Transverse colon (tissue), 4 donors: ENCODE results near the gene SKIC3. TPM values are rescaled to one million over a fixed set of nuclear protein-coding genes. Genes with fewer than 3 reads are reported as not detected.

Experiments used
- DNase-seq: peaks from one replicate; pipeline ENCODE4 v3.0.0-alpha.2; 2019
- H3K27ac ChIP-seq, 4 donors: fragments of 200-600 bp; sonication (generic); 2 replicates each; pipeline ENCODE4 v1.5.1; 2016 to 2018; ENCODE audit warnings: inconsistent platforms in 4 of 4
- H3K27me3 ChIP-seq: fragments of 200-600 bp; sonication (generic); 2 replicates; pipeline ENCODE4 v1.5.1; 2017; ENCODE audit warnings: inconsistent platforms
- H3K36me3 ChIP-seq, 4 donors: fragments of 200-600 bp; sonication (generic); 2 replicates each; pipeline ENCODE4 v1.5.1; 2017 to 2019; ENCODE audit warnings: inconsistent platforms in 4 of 4
- H3K4me1 ChIP-seq, 4 donors: fragments of 200-600 bp; sonication (generic); 2 replicates each; pipeline ENCODE4 v1.5.1; 2017 to 2020; ENCODE audit warnings: inconsistent platforms in 4 of 4
- H3K4me3 ChIP-seq, 4 donors: fragments of 200-600 bp; sonication (generic); 1 replicate in 1 of 4; 2 replicates in 3 of 4; pipeline versions ENCODE4 v1.5.1 to v1.6.1; 2017 to 2019; ENCODE audit warnings: inconsistent platforms in 4 of 4
- H3K9me3 ChIP-seq, 2 donors: fragments of 200-600 bp; sonication (generic); 2 replicates each; pipeline ENCODE4 v1.5.1; 2017 to 2019; ENCODE audit warnings: inconsistent platforms in 2 of 2
- CTCF ChIP-seq, 5 experiments: fragments of 200-600 bp in 3 of 5; fragments of 450-650 bp in 2 of 5; sonication (generic) in 3 of 5; IDR thresholded peaks; 1 replicate in 2 of 5; 2 replicates in 3 of 5; pipeline ENCODE4 v1.5.1; 2016 to 2017; ENCODE audit warnings: antibody characterized with exemption in 5 of 5, inconsistent platforms in 3 of 5, mild to moderate bottlenecking in 2 of 5, moderate library complexity in 1 of 5
- EP300 ChIP-seq: sonication (generic); formaldehyde crosslinking; IDR thresholded peaks from one replicate; pipeline ENCODE4 v1.6.1; 2017; ENCODE audit warnings: antibody characterized with exemption, low read depth
- POLR2A ChIP-seq: fragments of 450-650 bp; IDR thresholded peaks from one replicate; pipeline ENCODE4 v1.6.1; 2016; ENCODE audit warnings: antibody characterized with exemption, mild to moderate bottlenecking, moderate library complexity
- POLR2AphosphoS5 ChIP-seq, 3 donors: sonication (generic); formaldehyde crosslinking; IDR thresholded peaks; one replicate each; pipeline ENCODE4 v1.6.1; 2016; ENCODE audit warnings: antibody characterized with exemption in 3 of 3
- WGBS, 2 donors: methylation state at CpG; one replicate each; pipeline ENCODE4 v1.1.5; 2018; ENCODE audit warnings: low coverage in 1 of 2; 5-methylcytosine and 5-hydroxymethylcytosine counted together
- in situ Hi-C, 4 donors: fragments of 200-750 bp; cut with MboI; loops; one replicate each; pipeline versions ENCODE4 v1.15.0 to v1.15.1; 2017; ENCODE audit warnings: low sequenced_read_pairs in 3 of 4, low pct_ligation_motif_present in 1 of 4, low pct_unique_long_range_greater_than_20kb in 1 of 4
- intact Hi-C: fragments of 100-400 bp; cut with DNase I; formaldehyde crosslinking; loops from one replicate; pipeline ENCODE4 v1.15.1; 2023; ENCODE audit warnings: low total_unique reads
- total RNA-seq, 4 donors: library from RNA; depleted of rRNA; stranded (reverse); fragments of >200 nt; gene quantifications; one replicate each; pipeline ENCODE4 v1.1.0, GENCODE V29; 2016

SKIC3 gene
- total RNA-seq, 4 donors from 2014 or later = 28.1 to 72.1 (median 46.0) TPM

DNA sequence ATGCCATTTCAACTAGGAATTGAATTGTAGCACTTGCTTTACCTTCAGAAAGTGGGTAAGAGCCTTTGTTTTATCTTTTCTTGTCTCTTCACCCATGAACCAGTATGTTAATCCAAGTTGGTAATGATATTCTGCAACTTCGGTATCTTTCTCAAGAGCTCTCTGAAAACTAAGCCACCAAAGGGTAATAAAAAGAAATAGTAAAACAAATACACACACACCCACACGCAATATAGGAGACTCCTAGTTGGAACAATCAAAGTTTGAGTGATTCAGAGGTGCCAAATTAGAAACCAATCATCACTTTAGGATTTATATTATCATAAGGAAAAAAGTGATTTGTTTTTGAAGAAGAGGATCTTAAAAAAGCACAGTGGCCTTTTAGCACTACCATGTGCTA, 30.4 kb downstream of the SKIC3 start:
- in situ Hi-C loops (no loop called here), intact Hi-C loops (no loop called here)
- no peak for DNase-seq
- Histone ChIP-seq H3K4me3 (no peak overlapping the region), H3K27ac (no peak overlapping the region), H3K4me1 (peaks cover 0 to 10% (median 3%) of the 10 kb centered on the region in 4 donors), H3K36me3 (peaks cover 0 to 63% (median 16%) of the 10 kb centered on the region in 4 donors), H3K27me3 (no peaks in the 10 kb centered on the region), H3K9me3 (no peaks in the 10 kb centered on the region)
- TF ChIP-seq CTCF (IDR thresholded peaks at IDR 0.05) = no peak
- WGBS, 2 donors = 52 to 65% methylated on average over 2 of the region's 2 CpGs

GRCh38 chr5:95520206-95520605, 34.6 kb downstream of the SKIC3 start:
- intact Hi-C loops = no loop called here
- Histone ChIP-seq H3K27me3 (no peaks in the 10 kb centered on the region), H3K9me3 (no peaks in the 10 kb centered on the region), H3K36me3 (peaks cover 0 to 51% (median 15%) of the 10 kb centered on the region in 4 donors), H3K4me3 (no peak overlapping the region), H3K4me1 (peaks cover 0 to 10% (median 3%) of the 10 kb centered on the region in 4 donors), H3K27ac (no peak overlapping the region)
- 63 to 92% methylated on average over 1 of the region's 1 CpG for WGBS, 2 donors
- in situ Hi-C loops = no loop called here
- DNase-seq = no peak
- TF ChIP-seq EP300 (no peak), POLR2AphosphoS5 (IDR thresholded peaks at IDR 0.05) (no peak), CTCF (IDR thresholded peaks at IDR 0.05) (no peak), POLR2A (no peak)

DNA sequence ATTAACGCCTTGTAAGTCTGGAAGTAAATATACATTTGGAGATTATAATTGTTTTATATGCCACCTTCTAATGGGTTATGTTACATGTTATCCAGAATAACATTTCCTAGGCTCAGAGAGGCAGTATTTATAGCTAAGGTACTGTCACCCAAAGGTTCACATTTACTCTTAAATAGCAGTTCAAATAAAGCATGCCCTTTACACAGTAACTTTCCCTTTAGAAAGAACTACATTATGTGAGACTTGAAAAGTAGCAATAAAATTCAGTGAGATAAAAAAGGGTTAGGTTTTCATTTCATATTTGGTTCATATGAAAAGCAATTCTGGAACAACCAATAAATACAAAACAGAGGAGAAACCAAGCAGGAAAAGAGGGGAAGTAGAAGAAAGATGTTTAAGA, 35.1 kb downstream of the SKIC3 start:
- Histone ChIP-seq H3K4me1 (peaks cover 0 to 7% (median 1%) of the 10 kb centered on the region in 4 donors), H3K36me3 (peaks cover 0 to 47% (median 15%) of the 10 kb centered on the region in 4 donors), H3K4me3 (no peak overlapping the region), H3K27me3 (no peaks in the 10 kb centered on the region), H3K27ac (no peak overlapping the region), H3K9me3 (no peaks in the 10 kb centered on the region)
- WGBS, 2 donors = 88 to 91% methylated on average over 1 of the region's 1 CpG
- in situ Hi-C loops (no loop called here), intact Hi-C loops (no loop called here)
- DNase-seq = no peak
- TF ChIP-seq EP300 (no peak), POLR2A (no peak), CTCF (IDR thresholded peaks at IDR 0.05) (no peak), POLR2AphosphoS5 (IDR thresholded peaks at IDR 0.05) (no peak)

DNA sequence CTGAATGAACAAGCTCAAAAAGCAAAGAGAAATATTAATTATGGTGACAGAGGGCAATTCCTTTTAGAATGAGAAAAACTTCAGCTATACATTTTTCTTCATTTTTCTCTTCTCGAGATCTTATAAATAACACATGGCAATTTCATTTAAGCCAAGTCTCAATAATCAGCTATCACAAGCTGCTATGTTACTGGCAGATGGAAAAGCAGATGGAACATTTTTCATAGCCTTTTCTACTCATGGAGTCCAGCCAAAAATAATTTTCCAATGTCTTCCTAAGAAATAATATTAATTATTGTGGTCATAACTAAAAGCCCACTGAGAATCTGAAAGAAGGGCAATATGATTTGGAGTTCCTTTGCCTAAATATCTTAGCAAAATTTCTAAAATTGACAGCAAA, 35.6 kb downstream of the SKIC3 start:
- no peak overlapping the region for H3K4me3 ChIP-seq
- peaks cover 0 to 1% (median 0%) of the 10 kb centered on the region in 4 donors for H3K4me1 ChIP-seq
- in situ Hi-C loops = no loop called here
- H3K27me3 ChIP-seq = no peaks in the 10 kb centered on the region
- H3K36me3 ChIP-seq = peaks cover 0 to 48% (median 12%) of the 10 kb centered on the region in 4 donors
- H3K9me3 ChIP-seq = no peaks in the 10 kb centered on the region
- TF ChIP-seq POLR2A (no peak), POLR2AphosphoS5 (IDR thresholded peaks at IDR 0.05) (no peak), EP300 (no peak), CTCF (IDR thresholded peaks at IDR 0.05) (no peak)
- no peak overlapping the region for H3K27ac ChIP-seq
- DNase-seq = no peak
- 89 to 100% methylated on average over 1 of the region's 1 CpG for WGBS, 2 donors
- intact Hi-C loops = no loop called here
